Measurements from ENCODE around the gene CALN1.
A peak's percentile ranks its signal among the peaks of the same experiment; 100 is the strongest.

The CALN1 gene

GRCh38 chr7:71753236-71753635 lies 658.9 kb downstream of the CALN1 start:
- TF ChIP-seq EZH2 (IDR thresholded peaks at IDR 0.05; ENCODE audit: borderline replicate concordance, low read length) (no peak), CTCF (IDR thresholded peaks at IDR 0.05; ENCODE audit: low read length) (no peak)
- H3K9ac ChIP-seq (ENCODE audit: low read length): no peak overlapping the region
- H3K79me2 ChIP-seq (ENCODE audit: insufficient read depth, low read length): no peaks in the 10 kb centered on the region
- no peaks in the 10 kb centered on the region for H3K36me3 ChIP-seq (ENCODE audit: insufficient read depth, low read length)
- no peaks in the 10 kb centered on the region for H3F3A ChIP-seq (ENCODE audit: insufficient read depth, low read length)
- H2AFZ ChIP-seq (ENCODE audit: low read length): no peak overlapping the region
- no peak overlapping the region for H3K4me2 ChIP-seq (ENCODE audit: low read length)
- H3K9me3 ChIP-seq (ENCODE audit: low read length): no peaks in the 10 kb centered on the region
- no peaks in the 10 kb centered on the region for H3K4me1 ChIP-seq (ENCODE audit: insufficient read depth, low read length, severe bottlenecking)
- no peak overlapping the region for H3K27ac ChIP-seq (ENCODE audit: low read depth, low read length, poor library complexity, severe bottlenecking)
- no peaks in the 10 kb centered on the region for H4K20me1 ChIP-seq (ENCODE audit: insufficient read depth, low read length)
- no peak overlapping the region for H3K4me3 ChIP-seq (ENCODE audit: low read depth, low read length, poor library complexity, severe bottlenecking)
- H3K27me3 ChIP-seq (ENCODE audit: insufficient read depth, low read length): no peaks in the 10 kb centered on the region
- H3K9me2 ChIP-seq (ENCODE audit: low read depth, low read length): no peaks in the 10 kb centered on the region

- no peak overlapping the region for H3K9ac ChIP-seq (ENCODE audit: low read length)
- H3K4me3 ChIP-seq (ENCODE audit: low read depth, low read length, poor library complexity, severe bottlenecking): no peak overlapping the region
- H3K4me1 ChIP-seq (ENCODE audit: insufficient read depth, low read length, severe bottlenecking): no peaks in the 10 kb centered on the region
- H4K20me1 ChIP-seq (ENCODE audit: insufficient read depth, low read length): no peaks in the 10 kb centered on the region
- no peaks in the 10 kb centered on the region for H3K36me3 ChIP-seq (ENCODE audit: insufficient read depth, low read length)
- no peaks in the 10 kb centered on the region for H3K9me3 ChIP-seq (ENCODE audit: low read length)
- H3F3A ChIP-seq (ENCODE audit: insufficient read depth, low read length): no peaks in the 10 kb centered on the region
- no peak overlapping the region for H3K4me2 ChIP-seq (ENCODE audit: low read length)
- H3K9me2 ChIP-seq (ENCODE audit: low read depth, low read length): no peaks in the 10 kb centered on the region
- H3K27me3 ChIP-seq (ENCODE audit: insufficient read depth, low read length): no peaks in the 10 kb centered on the region
- no peaks in the 10 kb centered on the region for H3K79me2 ChIP-seq (ENCODE audit: insufficient read depth, low read length)
- H3K27ac ChIP-seq (ENCODE audit: low read depth, low read length, poor library complexity, severe bottlenecking): no peak overlapping the region
- no peak overlapping the region for H2AFZ ChIP-seq (ENCODE audit: low read length)
- TF ChIP-seq EZH2 (IDR thresholded peaks at IDR 0.05; ENCODE audit: borderline replicate concordance, low read length) (no peak), CTCF (IDR thresholded peaks at IDR 0.05; ENCODE audit: low read length) (peak; percentile 82)
Observed at GRCh38 chr7:71752171-71752935, 659.8 kb downstream of the CALN1 start.

GRCh38 chr7:71750290-71750689 lies 661.8 kb downstream of the CALN1 start:
- Histone ChIP-seq H3K9ac (ENCODE audit: low read length) (no peak overlapping the region), H3K4me2 (ENCODE audit: low read length) (no peak overlapping the region), H3F3A (ENCODE audit: insufficient read depth, low read length) (no peaks in the 10 kb centered on the region), H3K27me3 (ENCODE audit: insufficient read depth, low read length) (no peaks in the 10 kb centered on the region), H3K9me3 (ENCODE audit: low read length) (no peaks in the 10 kb centered on the region), H3K27ac (ENCODE audit: low read depth, low read length, poor library complexity, severe bottlenecking) (no peak overlapping the region), H4K20me1 (ENCODE audit: insufficient read depth, low read length) (no peaks in the 10 kb centered on the region), H3K4me3 (ENCODE audit: low read depth, low read length, poor library complexity, severe bottlenecking) (no peak overlapping the region), H3K4me1 (ENCODE audit: insufficient read depth, low read length, severe bottlenecking) (no peaks in the 10 kb centered on the region), H3K9me2 (ENCODE audit: low read depth, low read length) (no peaks in the 10 kb centered on the region), H3K79me2 (ENCODE audit: insufficient read depth, low read length) (no peaks in the 10 kb centered on the region), H2AFZ (ENCODE audit: low read length) (no peak overlapping the region), H3K36me3 (ENCODE audit: insufficient read depth, low read length) (no peaks in the 10 kb centered on the region)
- TF ChIP-seq EZH2 (IDR thresholded peaks at IDR 0.05; ENCODE audit: borderline replicate concordance, low read length): no peak
- TF ChIP-seq CTCF (IDR thresholded peaks at IDR 0.05; ENCODE audit: low read length): no peak
